ENCODE data around the gene ACTA2.
A peak's percentile ranks its signal among the peaks of the same experiment; 100 is the strongest.

ACTA2 gene

GRCh38 chr10:88888810-88889445 is 63.6 kb downstream of the ACTA2 start:
- TF ChIP-seq, protein P1, sequence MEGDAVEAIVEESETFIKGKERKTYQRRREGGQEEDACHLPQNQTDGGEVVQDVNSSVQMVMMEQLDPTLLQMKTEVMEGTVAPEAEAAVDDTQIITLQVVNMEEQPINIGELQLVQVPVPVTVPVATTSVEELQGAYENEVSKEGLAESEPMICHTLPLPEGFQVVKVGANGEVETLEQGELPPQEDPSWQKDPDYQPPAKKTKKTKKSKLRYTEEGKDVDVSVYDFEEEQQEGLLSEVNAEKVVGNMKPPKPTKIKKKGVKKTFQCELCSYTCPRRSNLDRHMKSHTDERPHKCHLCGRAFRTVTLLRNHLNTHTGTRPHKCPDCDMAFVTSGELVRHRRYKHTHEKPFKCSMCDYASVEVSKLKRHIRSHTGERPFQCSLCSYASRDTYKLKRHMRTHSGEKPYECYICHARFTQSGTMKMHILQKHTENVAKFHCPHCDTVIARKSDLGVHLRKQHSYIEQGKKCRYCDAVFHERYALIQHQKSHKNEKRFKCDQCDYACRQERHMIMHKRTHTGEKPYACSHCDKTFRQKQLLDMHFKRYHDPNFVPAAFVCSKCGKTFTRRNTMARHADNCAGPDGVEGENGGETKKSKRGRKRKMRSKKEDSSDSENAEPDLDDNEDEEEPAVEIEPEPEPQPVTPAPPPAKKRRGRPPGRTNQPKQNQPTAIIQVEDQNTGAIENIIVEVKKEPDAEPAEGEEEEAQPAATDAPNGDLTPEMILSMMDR (IDR thresholded peaks at IDR 0.05; ENCODE audit: borderline replicate concordance, control extremely low read depth, extremely low read depth, insufficient read depth, missing control alignments) = no peak
- no peak for DNase-seq (ENCODE audit: low spot score)
- in situ Hi-C loops (cut with MboI; ENCODE audit: low sequenced_read_pairs, unreplicated experiment) = no loop called here

- DNase-seq (ENCODE audit: low spot score) = peak; percentile 38
- TF ChIP-seq, protein P1 (IDR thresholded peaks at IDR 0.05; ENCODE audit: borderline replicate concordance, control extremely low read depth, extremely low read depth, insufficient read depth, missing control alignments) = no peak
- in situ Hi-C loops (cut with MboI; ENCODE audit: low sequenced_read_pairs, unreplicated experiment) = no loop called here
These were observed 66.0 kb downstream of the ACTA2 start for GRCh38 chr10:88886557-88886956.
